Endothelial cell (in vitro differentiated cells): ENCODE measurements around the gene GJD2. TPM values are rescaled to one million over a fixed set of nuclear protein-coding genes. Genes with fewer than 3 reads are reported as not detected.
A peak's percentile ranks its signal among the peaks of the same experiment; 100 is the strongest.

Experiments
- DNase-seq: peaks from one replicate; pipeline ENCODE4 v3.0.0; 2021; ENCODE audit warnings: low spot score
- H3K27ac Mint-ChIP-seq: one replicate; pipeline ENCODE4 v1.8.0; 2021; ENCODE audit warnings: mixed read lengths, inconsistent platforms; ENCODE audit not compliant: unreplicated experiment
- H3K27me3 Mint-ChIP-seq: one replicate; pipeline ENCODE4 v1.8.0; 2021; ENCODE audit warnings: mild to moderate bottlenecking, moderate library complexity, mixed read lengths, inconsistent platforms; ENCODE audit not compliant: unreplicated experiment
- H3K36me3 Mint-ChIP-seq: one replicate; pipeline ENCODE4 v1.8.0; 2021; ENCODE audit warnings: mild to moderate bottlenecking, low read depth, mixed read lengths, inconsistent platforms; ENCODE audit not compliant: unreplicated experiment
- H3K4me1 Mint-ChIP-seq: one replicate; pipeline ENCODE4 v1.8.0; 2021; ENCODE audit warnings: mild to moderate bottlenecking, mixed read lengths, inconsistent platforms; ENCODE audit not compliant: unreplicated experiment
- H3K4me3 Mint-ChIP-seq: one replicate; pipeline ENCODE4 v1.8.0; 2021; ENCODE audit warnings: mild to moderate bottlenecking, mixed read lengths, inconsistent platforms; ENCODE audit not compliant: unreplicated experiment
- H3K9me3 Mint-ChIP-seq: one replicate; pipeline ENCODE4 v1.8.0; 2021; ENCODE audit warnings: mixed read lengths, inconsistent platforms; ENCODE audit not compliant: unreplicated experiment
- CTCF ChIP-seq: fragments of 200-600 bp; sonication (generic); IDR thresholded peaks from one replicate; pipeline ENCODE4 v1.5.0; 2021; ENCODE audit warnings: antibody characterized with exemption; ENCODE audit not compliant: unreplicated experiment
- total RNA-seq: library from RNA; stranded (reverse); fragmentation: NEBNext Ultra II Directional; extraction: Animal tissue kit (Norgen Biotek cat#: 25700); gene quantifications from one replicate; pipeline ENCODE4 v1.2.1, GENCODE V29; 2021; ENCODE audit not compliant: unreplicated experiment

The GJD2 gene
- total RNA-seq, 1 donor from 2014 or later: 0.54 TPM

- no peak for DNase-seq
- Mint-ChIP-seq H3K27ac (no peak overlapping the region), H3K36me3 (no peaks in the 10 kb centered on the region), H3K9me3 (no peaks in the 10 kb centered on the region), H3K27me3 (peaks cover 3% of the 10 kb centered on the region), H3K4me1 (no peaks in the 10 kb centered on the region), H3K4me3 (no peak overlapping the region)
- TF ChIP-seq CTCF: no peak
Observed at GRCh38 chr15:34768530-34768929, 13.7 kb upstream of the GJD2 start.

- no peak for DNase-seq
- H3K27me3 Mint-ChIP-seq: peaks cover 3% of the 10 kb centered on the region
- no peak overlapping the region for H3K27ac Mint-ChIP-seq
- H3K36me3 Mint-ChIP-seq: no peaks in the 10 kb centered on the region
- no peak overlapping the region for H3K4me3 Mint-ChIP-seq
- no peaks in the 10 kb centered on the region for H3K9me3 Mint-ChIP-seq
- TF ChIP-seq CTCF: no peak
- peaks cover 7% of the 10 kb centered on the region for H3K4me1 Mint-ChIP-seq
Observed at GRCh38 chr15:34765741-34766140, 10.9 kb upstream of the GJD2 start.

- TF ChIP-seq CTCF: no peak
- H3K4me3 Mint-ChIP-seq: no peak overlapping the region
- no peak for DNase-seq
- H3K9me3 Mint-ChIP-seq: no peaks in the 10 kb centered on the region
- H3K4me1 Mint-ChIP-seq: peaks cover 24% of the 10 kb centered on the region
- H3K27ac Mint-ChIP-seq: no peak overlapping the region
- no peaks in the 10 kb centered on the region for H3K36me3 Mint-ChIP-seq
- H3K27me3 Mint-ChIP-seq: no peaks in the 10 kb centered on the region
Observed at GRCh38 chr15:34760909-34761308, 6.1 kb upstream of the GJD2 start.

GRCh38 chr15:34759992-34760391, 5.2 kb upstream of the GJD2 start:
- no peaks in the 10 kb centered on the region for H3K9me3 Mint-ChIP-seq
- no peak for DNase-seq
- peaks cover 2% of the 10 kb centered on the region for H3K27me3 Mint-ChIP-seq
- no peak for TF ChIP-seq CTCF
- H3K4me3 Mint-ChIP-seq: no peak overlapping the region
- H3K27ac Mint-ChIP-seq: no peak overlapping the region
- peaks cover 24% of the 10 kb centered on the region for H3K4me1 Mint-ChIP-seq
- H3K36me3 Mint-ChIP-seq: no peaks in the 10 kb centered on the region

- Mint-ChIP-seq H3K4me3 (no peak overlapping the region), H3K36me3 (no peaks in the 10 kb centered on the region), H3K27ac (no peak overlapping the region), H3K9me3 (no peaks in the 10 kb centered on the region), H3K4me1 (peaks cover 24% of the 10 kb centered on the region), H3K27me3 (peaks cover 2% of the 10 kb centered on the region)
- DNase-seq: peak; percentile 28
- no peak for TF ChIP-seq CTCF
Observed at GRCh38 chr15:34759347-34759746, 4.5 kb upstream of the GJD2 start.
